H1 (cell line): Measurements from ENCODE around the gene MIPOL1. TPM values are rescaled to one million over a fixed set of nuclear protein-coding genes. Genes with fewer than 3 reads are reported as not detected.

Source experiments
- CTCF ChIA-PET: fragments of 300-600 bp; sonication (Branson Sonifier 250); formaldehyde crosslinking; loops from one replicate; lab custom pipeline; 2021; ENCODE audit not compliant: partially characterized antibody; lab: Charles Lee
- POLR2A ChIA-PET: fragments of 300-600 bp; sonication (Branson Sonifier 250); formaldehyde crosslinking; loops from one replicate; lab custom pipeline; 2021; ENCODE audit warnings: inconsistent platforms; ENCODE audit not compliant: partially characterized antibody; lab: Charles Lee
- DNase-seq, 2 experiments: peaks; one replicate each; pipeline versions ENCODE4 v3.0.0 to v3.0.0-alpha.2; 2010 to 2022; ENCODE audit warnings: low spot score in 2 of 2, low read depth in 1 of 2, mixed read lengths in 1 of 2
- FAIRE-seq: peaks from 2 replicates; lab custom pipeline; 2011; peaks lifted over from hg19 to GRCh38; lab: Jason Lieb, UNC
- H2AFZ ChIP-seq: 2 replicates; pipeline ENCODE4 v1.8.1; 2012; ENCODE audit warnings: low read length, inconsistent platforms
- H2AK5ac ChIP-seq: 2 replicates; pipeline ENCODE4 v1.6.1; 2013; ENCODE audit warnings: low read depth, low read length
- H2BK120ac ChIP-seq: replicated peaks from 2 replicates; pipeline ENCODE3; 2013; ENCODE audit warnings: low read depth, low read length, inconsistent platforms
- H2BK12ac ChIP-seq: 2 replicates; pipeline ENCODE4 v1.6.1; 2013; ENCODE audit warnings: low read depth, low read length
- H2BK15ac ChIP-seq: 2 replicates; pipeline ENCODE4 v1.6.1; 2013; ENCODE audit warnings: low read length
- H2BK20ac ChIP-seq: 2 replicates; pipeline ENCODE4 v1.6.1; 2013; ENCODE audit warnings: low read length
- H2BK5ac ChIP-seq: 2 replicates; pipeline ENCODE4 v1.6.1; 2013; ENCODE audit warnings: low read depth, low read length
- H3K14ac ChIP-seq: 2 replicates; pipeline ENCODE4 v1.6.1; 2013; ENCODE audit warnings: inconsistent platforms; ENCODE audit not compliant: insufficient read length
- H3K18ac ChIP-seq: 2 replicates; pipeline ENCODE4 v1.6.1; 2013; ENCODE audit warnings: low read length; ENCODE audit errors: extremely low read depth
- H3K23ac ChIP-seq: 2 replicates; pipeline ENCODE4 v1.6.1; 2013; ENCODE audit warnings: inconsistent platforms; ENCODE audit not compliant: insufficient read length
- H3K23me2 ChIP-seq: 2 replicates; pipeline ENCODE4 v1.6.1; 2013; ENCODE audit warnings: low read depth, low read length
- H3K27ac ChIP-seq: 2 replicates; pipeline ENCODE4 v1.6.1; 2011; ENCODE audit warnings: low read depth, low read length, inconsistent platforms
- H3K27me3 ChIP-seq, 4 experiments: replicated peaks in 1 of 4; 1 replicate in 1 of 4; 2 replicates in 3 of 4; pipeline versions ENCODE4 v1.6.1 to v1.8.1; 2011 to 2013; ENCODE audit warnings: low read length in 3 of 4, mild to moderate bottlenecking in 3 of 4, inconsistent platforms in 2 of 4, mixed read lengths in 2 of 4, moderate library complexity in 1 of 4; ENCODE audit not compliant: control insufficient read depth in 3 of 4, insufficient read depth in 3 of 4; ENCODE audit errors: extremely low read depth in 1 of 4
- H3K36me3 ChIP-seq, 4 experiments: 2 replicates each; pipeline versions ENCODE4 v1.6.1 to v1.8.1; 2011 to 2013; ENCODE audit warnings: mild to moderate bottlenecking in 4 of 4, low read length in 3 of 4, moderate library complexity in 2 of 4, control low read depth in 1 of 4, inconsistent platforms in 1 of 4; ENCODE audit not compliant: insufficient read depth in 4 of 4, control insufficient read depth in 2 of 4
- H3K4ac ChIP-seq: replicated peaks from 2 replicates; pipeline ENCODE3; 2013; ENCODE audit warnings: low read length, low read depth, mixed read lengths, inconsistent platforms; ENCODE audit not compliant: insufficient read length
- H3K4me1 ChIP-seq, 4 experiments: replicated peaks in 1 of 4; 1 replicate in 1 of 4; 2 replicates in 3 of 4; pipeline versions ENCODE4 v1.6.1 to v1.8.1; 2011 to 2013; ENCODE audit warnings: low read length in 3 of 4, inconsistent platforms in 2 of 4, mixed read lengths in 1 of 4; ENCODE audit not compliant: insufficient read depth in 4 of 4, control insufficient read depth in 3 of 4
- H3K4me2 ChIP-seq, 2 experiments: 2 replicates each; pipeline versions ENCODE4 v1.6.1 to v1.8.1; 2011 to 2013; ENCODE audit warnings: low read depth in 2 of 2, low read length in 2 of 2, control low read depth in 1 of 2, inconsistent platforms in 1 of 2, mild to moderate bottlenecking in 1 of 2; ENCODE audit not compliant: insufficient read depth in 1 of 2
- H3K4me3 ChIP-seq, 4 experiments: fragments of 200-600, 300-600 bp in 1 of 4; sonication (generic), shearing (Covaris generic), sonication (Bioruptor Twin) in 1 of 4; 2 replicates each; pipeline versions ENCODE4 v1.5.1 to v1.8.1; 2011 to 2016; ENCODE audit warnings: low read length in 4 of 4, low read depth in 3 of 4, control low read depth in 2 of 4, inconsistent platforms in 2 of 4, mild to moderate bottlenecking in 2 of 4, mixed read lengths in 1 of 4, moderate library complexity in 1 of 4; ENCODE audit not compliant: insufficient read depth in 2 of 4; ENCODE audit errors: extremely low read depth in 1 of 4
- H3K56ac ChIP-seq: replicated peaks from 2 replicates; pipeline ENCODE3; 2013; ENCODE audit warnings: low read depth, mild to moderate bottlenecking, mixed read lengths, low read length, inconsistent platforms; ENCODE audit not compliant: insufficient read length
- H3K79me1 ChIP-seq: 2 replicates; pipeline ENCODE4 v1.6.1; 2013; ENCODE audit warnings: low read depth, low read length, control low read depth
- H3K79me2 ChIP-seq, 2 experiments: 2 replicates each; pipeline versions ENCODE4 v1.6.1 to v1.8.1; 2012 to 2013; ENCODE audit warnings: low read length in 2 of 2, mild to moderate bottlenecking in 2 of 2, inconsistent platforms in 1 of 2; ENCODE audit not compliant: insufficient read depth in 2 of 2, control insufficient read depth in 1 of 2
- H3K9ac ChIP-seq, 4 experiments: replicated peaks in 1 of 4; 1 replicate in 1 of 4; 2 replicates in 3 of 4; pipeline versions ENCODE4 v1.6.1 to v1.8.1; 2011 to 2013; ENCODE audit warnings: low read depth in 3 of 4, low read length in 3 of 4, control low read depth in 2 of 4, mild to moderate bottlenecking in 2 of 4, moderate library complexity in 2 of 4, inconsistent platforms in 1 of 4; ENCODE audit errors: extremely low read depth in 1 of 4
- H3K9me3 ChIP-seq, 2 experiments: 2 replicates each; pipeline versions ENCODE4 v1.6.1 to v1.8.1; 2012 to 2013; ENCODE audit warnings: mild to moderate bottlenecking in 2 of 2, moderate library complexity in 2 of 2, control low read depth in 1 of 2, inconsistent platforms in 1 of 2, low read depth in 1 of 2, low read length in 1 of 2, mixed read lengths in 1 of 2; ENCODE audit not compliant: insufficient read depth in 2 of 2
- H4K20me1 ChIP-seq, 2 experiments: replicated peaks in 1 of 2; 2 replicates each; pipeline versions ENCODE3 to v1.8.1; 2011 to 2013; ENCODE audit warnings: inconsistent platforms in 2 of 2, low read length in 2 of 2, mild to moderate bottlenecking in 1 of 2; ENCODE audit not compliant: insufficient read depth in 2 of 2, control insufficient read depth in 1 of 2
- H4K5ac ChIP-seq: 2 replicates; pipeline ENCODE4 v1.6.1; 2013; ENCODE audit warnings: low read length, low read depth, mixed read lengths, inconsistent platforms; ENCODE audit not compliant: insufficient read length
- H4K8ac ChIP-seq: 2 replicates; pipeline ENCODE4 v1.8.0; 2013; ENCODE audit warnings: mild to moderate bottlenecking, moderate library complexity, low read length, inconsistent platforms; ENCODE audit not compliant: insufficient read depth; ENCODE audit errors: extremely low read depth
- H4K91ac ChIP-seq: replicated peaks from 2 replicates; pipeline ENCODE3; 2013; ENCODE audit warnings: low read length, mixed read lengths, inconsistent platforms; ENCODE audit not compliant: insufficient read length
- ASH2L ChIP-seq: fragments of 200-600, 300-600 bp; sonication (generic); IDR thresholded peaks from one replicate; pipeline ENCODE4 v1.7.1; 2017; ENCODE audit warnings: low read length
- ATF2 ChIP-seq: IDR thresholded peaks from 2 replicates; pipeline ENCODE4 v1.6.1; 2012; ENCODE audit warnings: low read length, inconsistent platforms
- BCL11A ChIP-seq, 2 experiments: IDR thresholded peaks; one replicate each; pipeline ENCODE4 v1.6.1; 2011; ENCODE audit warnings: low read depth in 2 of 2, low read length in 2 of 2, mild to moderate bottlenecking in 2 of 2
- BRCA1 ChIP-seq: IDR thresholded peaks from 2 replicates; pipeline ENCODE4 v1.6.1; 2012; ENCODE audit warnings: low read depth, low read length, improper control_type of control experiment
- CEBPB ChIP-seq: IDR thresholded peaks from 2 replicates; pipeline ENCODE4 v1.6.1; 2012; ENCODE audit warnings: low read depth, low read length
- GTF2F1 ChIP-seq: IDR thresholded peaks from 2 replicates; pipeline ENCODE4 v1.6.1; 2012; ENCODE audit warnings: low read depth, low read length, improper control_type of control experiment, borderline replicate concordance
- JUN ChIP-seq: IDR thresholded peaks from 2 replicates; pipeline ENCODE4 v1.6.1; 2011; ENCODE audit warnings: low read depth, mild to moderate bottlenecking, improper control_type of control experiment, low read length
- NANOG ChIP-seq: IDR thresholded peaks from 2 replicates; pipeline ENCODE4 v1.6.1; 2011; ENCODE audit warnings: low read length, low read depth, mild to moderate bottlenecking, inconsistent platforms; ENCODE audit not compliant: insufficient read depth, poor library complexity, severe bottlenecking
- PHF8 ChIP-seq: fragments of 200-600 bp; sonication (generic); conservative IDR thresholded peaks from 2 replicates; pipeline ENCODE4 v1.7.1; 2012; ENCODE audit warnings: low read depth, mild to moderate bottlenecking, inconsistent platforms, low read length, moderate library complexity
- POLR2A ChIP-seq, 2 experiments: IDR thresholded peaks; 1 replicate in 1 of 2; 2 replicates in 1 of 2; pipeline ENCODE4 v1.6.1; 2011; ENCODE audit warnings: low read depth in 2 of 2, low read length in 2 of 2, mild to moderate bottlenecking in 2 of 2; ENCODE audit errors: control extremely low read depth in 1 of 2
- POLR2AphosphoS5 ChIP-seq: IDR thresholded peaks from 2 replicates; pipeline ENCODE4 v1.6.1; 2011; ENCODE audit warnings: low read depth, low read length
- SIRT6 ChIP-seq: IDR thresholded peaks from one replicate; pipeline ENCODE4 v1.7.1; 2012; ENCODE audit warnings: low read length, inconsistent platforms
- TCF12 ChIP-seq: IDR thresholded peaks from 2 replicates; pipeline ENCODE4 v1.6.1; 2011; ENCODE audit warnings: low read depth, mild to moderate bottlenecking, low read length
- ZNF274 ChIP-seq: IDR thresholded peaks from 2 replicates; pipeline ENCODE4 v1.7.0; 2012; ENCODE audit warnings: low read length, borderline replicate concordance; ENCODE audit errors: extremely low read depth
- WGBS, 2 experiments: shearing (Covaris generic) in 1 of 2; methylation state at CpG; one replicate each; pipeline versions ENCODE4 v1.1.6 to v1.1.7; 2013 to 2015; ENCODE audit warnings: low lambda C conversion rate in 2 of 2, mixed read lengths in 2 of 2, inconsistent platforms in 1 of 2, low coverage in 1 of 2, missing lambda C conversion rate in 1 of 2; ENCODE audit not compliant: insufficient replicate concordance in 2 of 2, insufficient coverage in 1 of 2, insufficient read length in 1 of 2; ENCODE audit errors: extremely low coverage in 1 of 2, missing lambda C conversion rate in 1 of 2; 5-methylcytosine and 5-hydroxymethylcytosine counted together
- polyA plus RNA-seq, 7 experiments: library from polyadenylated mRNA; depleted of rRNA in 3 of 7; stranded (reverse) in 5 of 7; unstranded in 2 of 7; fragments of >200 nt in 5 of 7; fragments of 200-250 nt in 2 of 7; gene quantifications; 1 replicate in 5 of 7; 2 replicates in 1 of 7; 4 replicates in 1 of 7; pipeline versions ENCODE4 v1.2.1 to v1.2.3, GENCODE V29; 2011 to 2013; ENCODE audit warnings: missing spikeins in 2 of 7, mixed read lengths in 2 of 7
- total RNA-seq: library from RNA; stranded (reverse); fragmentation: NEBNext Ultra II Directional; extraction: Animal tissue kit (Norgen Biotek cat#: 25700); gene quantifications from 2 replicates; pipeline ENCODE4 v1.2.1, GENCODE V29; 2021

The MIPOL1 gene
- total and polyA plus RNA-seq, 2 of the 8 experiments (the other 6 are each of a cell fraction or from before 2014, with no cell fraction given) = 2.8 to 23.9 TPM

- FAIRE-seq = no peak
- POLR2A ChIA-PET = no interaction called here
- TF ChIP-seq TCF12 (no peak), ATF2 (no peak), ASH2L (no peak), ZNF274 (no peak), CEBPB (no peak), GTF2F1 (no peak), BCL11A (IDR thresholded peaks at IDR 0.05; ENCODE audit: low read depth in 2 of 2, low read length in 2 of 2) (no peak), JUN (no peak), SIRT6 (no peak), BRCA1 (no peak), POLR2AphosphoS5 (no peak), PHF8 (no peak), NANOG (no peak), POLR2A (IDR thresholded peaks at IDR 0.05; ENCODE audit: control extremely low read depth in 1 of 2, low read depth in 2 of 2, low read length in 2 of 2) (no peak)
Observed at GRCh38 chr14:37170237-37170636, 27.5 kb upstream of the MIPOL1 start.

More at GRCh38 chr14:37170237-37170636, 27.5 kb upstream of the MIPOL1 start:
- Histone ChIP-seq H3K27me3 (no peaks in the 10 kb centered on the region), H3K9ac (no peak overlapping the region), H2AFZ (no peak overlapping the region), H3K4me3 (no peak overlapping the region), H2BK12ac (no peak overlapping the region), H4K5ac (no peak overlapping the region), H3K79me2 (peaks cover 0 to 5% of the 10 kb centered on the region in 2 experiments; a peak in 2 of 4 replicates), H3K4me1 (peaks cover 4 to 21% (median 14%) of the 10 kb centered on the region in 4 experiments; a peak in 5 of 7 replicates), H3K27ac (no peak overlapping the region), H2BK20ac (0 out of 2 replicates have a peak overlapping the region, but pooled peaks have one; percentile 0), H3K4ac (peak overlapping the region; percentile 45), H3K14ac (no peak overlapping the region), H2AK5ac (no peak overlapping the region), H3K23ac (no peak overlapping the region), H3K23me2 (peaks cover 3% of the 10 kb centered on the region), H3K4me2 (no peak overlapping the region; a peak in 1 of 4 replicates), H3K56ac (no peak overlapping the region), H4K20me1 (no peaks in the 10 kb centered on the region), H2BK5ac (no peak overlapping the region), H4K91ac (no peak overlapping the region), H3K9me3 (no peaks in the 10 kb centered on the region), H2BK120ac (peak overlapping the region; percentile 80), H3K79me1 (no peaks in the 10 kb centered on the region), H3K18ac (no peak overlapping the region), H2BK15ac (no peak overlapping the region), H3K36me3 (no peaks in the 10 kb centered on the region; a peak in 1 of 8 replicates), H4K8ac (no peak overlapping the region)
- no peak for DNase-seq
- WGBS, 2 experiments = 98% methylated on average over 8 of the region's 8 CpGs; no CpG with 5 or more reads in 1 of the 2 experiments
- CTCF ChIA-PET = interaction anchor here (1.9 kb wide), 1 partner anchor 20 kb away, joined by 6 read pairs; no protein-coding TSS in a partner anchor
